Neural cell (in vitro differentiated cells): ENCODE data around the gene CLEC3B. TPM values are rescaled to one million over a fixed set of nuclear protein-coding genes. Genes with fewer than 3 reads are reported as not detected.

Experiments used
- H2AFZ ChIP-seq: fragments of 200-600, 300-800 bp; sonication (generic), shearing (Covaris generic); 2 replicates; pipeline ENCODE4 v1.6.0; 2014; ENCODE audit warnings: low read depth, mild to moderate bottlenecking, antibody characterized with exemption, low read length, moderate library complexity
- H3F3A ChIP-seq: fragments of 200-600 bp; shearing (Covaris generic); 2 replicates; pipeline ENCODE4 v1.6.1; 2016; ENCODE audit warnings: mild to moderate bottlenecking, moderate library complexity, mixed read lengths, antibody characterized with exemption, low read length; ENCODE audit not compliant: insufficient read depth, poor library complexity, severe bottlenecking
- H3K27ac ChIP-seq: fragments of 200-600, 300-800 bp; sonication (generic), shearing (Covaris generic); 2 replicates; pipeline ENCODE4 v1.5.1; 2014; ENCODE audit warnings: mild to moderate bottlenecking, low read length, moderate library complexity
- H3K27me3 ChIP-seq: fragments of 300-800, 200-600 bp; sonication (generic), shearing (Covaris generic); 2 replicates; pipeline ENCODE4 v1.6.0; 2014; ENCODE audit warnings: mild to moderate bottlenecking, low read depth, low read length, moderate library complexity; ENCODE audit not compliant: insufficient read depth
- H3K36me3 ChIP-seq: fragments of 300-800, 200-600 bp; sonication (generic), shearing (Covaris generic); 2 replicates; pipeline ENCODE4 v1.5.1; 2014; ENCODE audit warnings: mild to moderate bottlenecking, antibody characterized with exemption, low read length, moderate library complexity; ENCODE audit not compliant: insufficient read depth
- H3K4me2 ChIP-seq: fragments of 300-800, 200-600 bp; sonication (generic), shearing (Covaris generic); 2 replicates; pipeline ENCODE4 v1.6.0; 2014; ENCODE audit warnings: mild to moderate bottlenecking, low read length
- H3K4me3 ChIP-seq: fragments of 300-800, 200-600 bp; sonication (generic), shearing (Covaris generic); 2 replicates; pipeline ENCODE4 v1.5.1; 2014; ENCODE audit warnings: mild to moderate bottlenecking, low read length, moderate library complexity
- H3K79me2 ChIP-seq: fragments of 200-600 bp; shearing (Covaris generic); replicated peaks from 2 replicates; pipeline ENCODE4 v1.6.0; 2014; ENCODE audit warnings: mild to moderate bottlenecking, low read length, moderate library complexity; ENCODE audit not compliant: insufficient read depth
- H3K9ac ChIP-seq: fragments of 300-800, 200-600 bp; sonication (generic), shearing (Covaris generic); 2 replicates; pipeline ENCODE4 v1.6.1; 2016; ENCODE audit warnings: mild to moderate bottlenecking, low read length, mixed read lengths
- H3K9me2 ChIP-seq: fragments of 200-600 bp; shearing (Covaris generic); 2 replicates; pipeline ENCODE4 v1.6.1; 2016; ENCODE audit warnings: mild to moderate bottlenecking, low read length, mixed read lengths; ENCODE audit not compliant: insufficient read depth
- H3K9me3 ChIP-seq: fragments of 200-600, 300-800 bp; sonication (generic), shearing (Covaris generic); 2 replicates; pipeline ENCODE4 v1.6.1; 2016; ENCODE audit warnings: mild to moderate bottlenecking, mixed run types, low read length, moderate library complexity, mixed read lengths
- H4K20me1 ChIP-seq: fragments of 200-600 bp; shearing (Covaris generic); 2 replicates; pipeline ENCODE4 v1.6.1; 2016; ENCODE audit warnings: mild to moderate bottlenecking, mixed run types; ENCODE audit not compliant: insufficient read depth
- CTCF ChIP-seq: fragments of 450-650 bp; IDR thresholded peaks from 2 replicates; pipeline ENCODE4 v1.5.1; 2014; ENCODE audit warnings: antibody characterized with exemption, mild to moderate bottlenecking, moderate library complexity; ENCODE audit not compliant: poor library complexity, severe bottlenecking
- EP300 ChIP-seq: fragments of 450-650 bp; conservative IDR thresholded peaks from 2 replicates; pipeline ENCODE4 v1.6.1; 2014; ENCODE audit warnings: antibody characterized with exemption, mild to moderate bottlenecking, moderate library complexity; ENCODE audit not compliant: poor library complexity, severe bottlenecking
- EZH2 ChIP-seq: fragments of 200-600, 300-800 bp; shearing (Covaris generic), sonication (generic); IDR thresholded peaks from 2 replicates; pipeline ENCODE4 v1.6.1; 2014; ENCODE audit warnings: antibody characterized with exemption, low read length, borderline replicate concordance, mild to moderate bottlenecking; ENCODE audit not compliant: insufficient read depth, poor library complexity, severe bottlenecking
- MXI1 ChIP-seq: fragments of 450-650 bp; conservative IDR thresholded peaks from 2 replicates; pipeline ENCODE4 v1.6.1; 2014; ENCODE audit warnings: antibody characterized with exemption, mild to moderate bottlenecking; ENCODE audit not compliant: poor library complexity, severe bottlenecking
- POLR2AphosphoS5 ChIP-seq: IDR thresholded peaks from 2 replicates; pipeline ENCODE4 v1.6.1; 2012
- RAD21 ChIP-seq: fragments of 450-650 bp; conservative IDR thresholded peaks from 2 replicates; pipeline ENCODE4 v1.6.1; 2014; ENCODE audit warnings: antibody characterized with exemption, mild to moderate bottlenecking, moderate library complexity
- SMC3 ChIP-seq: fragments of 450-650 bp; conservative IDR thresholded peaks from 2 replicates; pipeline ENCODE4 v1.6.1; 2014; ENCODE audit warnings: antibody characterized with exemption, mild to moderate bottlenecking, moderate library complexity; ENCODE audit not compliant: poor library complexity
- TAF1 ChIP-seq: IDR thresholded peaks from 2 replicates; pipeline ENCODE4 v1.6.1; 2012; ENCODE audit warnings: low read depth
- polyA plus RNA-seq: library from polyadenylated mRNA; depleted of rRNA; stranded (reverse); fragments of >200 nt; gene quantifications from 2 replicates; pipeline ENCODE4 v1.2.3, GENCODE V29; 2014
- TF ChIP-seq, protein P1 (sequence below): IDR thresholded peaks from 2 replicates; pipeline ENCODE4 v1.6.1; 2012; ENCODE audit warnings: borderline replicate concordance

CLEC3B gene
- polyA plus RNA-seq, 1 donor from 2014 or later, result 2.6 TPM

- Histone ChIP-seq H3K79me2 (no peaks in the 10 kb centered on the region), H4K20me1 (no peaks in the 10 kb centered on the region), H3K36me3 (no peaks in the 10 kb centered on the region), H3K4me3 (no peak overlapping the region), H3K9me3 (no peaks in the 10 kb centered on the region), H2AFZ (no peak overlapping the region), H3K27me3 (no peaks in the 10 kb centered on the region), H3K9me2 (no peaks in the 10 kb centered on the region), H3K4me2 (no peak overlapping the region), H3F3A (no peaks in the 10 kb centered on the region), H3K27ac (no peak overlapping the region), H3K9ac (no peak overlapping the region)
- TF ChIP-seq MXI1 (no peak), SMC3 (no peak), RAD21 (no peak), CTCF (no peak), POLR2AphosphoS5 (no peak), EZH2 (no peak), EP300 (no peak), TAF1 (no peak)
- TF ChIP-seq, protein P1, sequence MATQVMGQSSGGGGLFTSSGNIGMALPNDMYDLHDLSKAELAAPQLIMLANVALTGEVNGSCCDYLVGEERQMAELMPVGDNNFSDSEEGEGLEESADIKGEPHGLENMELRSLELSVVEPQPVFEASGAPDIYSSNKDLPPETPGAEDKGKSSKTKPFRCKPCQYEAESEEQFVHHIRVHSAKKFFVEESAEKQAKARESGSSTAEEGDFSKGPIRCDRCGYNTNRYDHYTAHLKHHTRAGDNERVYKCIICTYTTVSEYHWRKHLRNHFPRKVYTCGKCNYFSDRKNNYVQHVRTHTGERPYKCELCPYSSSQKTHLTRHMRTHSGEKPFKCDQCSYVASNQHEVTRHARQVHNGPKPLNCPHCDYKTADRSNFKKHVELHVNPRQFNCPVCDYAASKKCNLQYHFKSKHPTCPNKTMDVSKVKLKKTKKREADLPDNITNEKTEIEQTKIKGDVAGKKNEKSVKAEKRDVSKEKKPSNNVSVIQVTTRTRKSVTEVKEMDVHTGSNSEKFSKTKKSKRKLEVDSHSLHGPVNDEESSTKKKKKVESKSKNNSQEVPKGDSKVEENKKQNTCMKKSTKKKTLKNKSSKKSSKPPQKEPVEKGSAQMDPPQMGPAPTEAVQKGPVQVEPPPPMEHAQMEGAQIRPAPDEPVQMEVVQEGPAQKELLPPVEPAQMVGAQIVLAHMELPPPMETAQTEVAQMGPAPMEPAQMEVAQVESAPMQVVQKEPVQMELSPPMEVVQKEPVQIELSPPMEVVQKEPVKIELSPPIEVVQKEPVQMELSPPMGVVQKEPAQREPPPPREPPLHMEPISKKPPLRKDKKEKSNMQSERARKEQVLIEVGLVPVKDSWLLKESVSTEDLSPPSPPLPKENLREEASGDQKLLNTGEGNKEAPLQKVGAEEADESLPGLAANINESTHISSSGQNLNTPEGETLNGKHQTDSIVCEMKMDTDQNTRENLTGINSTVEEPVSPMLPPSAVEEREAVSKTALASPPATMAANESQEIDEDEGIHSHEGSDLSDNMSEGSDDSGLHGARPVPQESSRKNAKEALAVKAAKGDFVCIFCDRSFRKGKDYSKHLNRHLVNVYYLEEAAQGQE, result no peak
These were observed 4.4 kb upstream of the CLEC3B start for GRCh38 chr3:45021524-45022297.

DNA sequence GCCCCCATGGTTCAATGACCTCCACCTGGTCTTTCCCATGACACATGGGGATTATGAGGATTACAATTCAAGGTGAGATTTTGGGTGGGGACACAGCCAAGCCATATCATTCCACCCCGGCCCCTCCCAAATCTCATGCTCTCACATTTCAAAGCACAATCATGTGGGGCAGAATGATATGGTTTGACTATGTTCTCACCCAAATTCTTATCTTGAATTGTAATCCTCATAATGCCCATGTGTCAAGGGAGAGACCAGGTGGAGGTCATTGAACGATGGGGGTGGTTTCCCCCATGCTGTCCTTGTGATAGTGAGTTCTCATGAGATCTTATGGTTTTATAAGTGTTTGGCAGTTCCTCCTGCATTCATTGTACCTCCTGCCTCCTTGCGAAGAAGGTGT, 2.4 kb upstream of the CLEC3B start:
- no peaks in the 10 kb centered on the region for H4K20me1 ChIP-seq
- TF ChIP-seq EZH2 (no peak), EP300 (no peak), SMC3 (no peak), CTCF (no peak), POLR2AphosphoS5 (no peak), RAD21 (no peak), MXI1 (no peak), TAF1 (no peak)
- TF ChIP-seq, protein P1, result no peak

More for the DNA sequence above, 2.4 kb upstream of the CLEC3B start:
- Histone ChIP-seq H3K36me3 (no peaks in the 10 kb centered on the region), H3K9ac (no peak overlapping the region), H3K9me3 (no peaks in the 10 kb centered on the region), H3K79me2 (no peaks in the 10 kb centered on the region), H3F3A (no peaks in the 10 kb centered on the region), H2AFZ (no peak overlapping the region), H3K4me3 (no peak overlapping the region), H3K9me2 (no peaks in the 10 kb centered on the region), H3K27me3 (no peaks in the 10 kb centered on the region), H3K4me2 (no peak overlapping the region), H3K27ac (no peak overlapping the region)
